ENCODE results near the gene GCSH.

DNA sequence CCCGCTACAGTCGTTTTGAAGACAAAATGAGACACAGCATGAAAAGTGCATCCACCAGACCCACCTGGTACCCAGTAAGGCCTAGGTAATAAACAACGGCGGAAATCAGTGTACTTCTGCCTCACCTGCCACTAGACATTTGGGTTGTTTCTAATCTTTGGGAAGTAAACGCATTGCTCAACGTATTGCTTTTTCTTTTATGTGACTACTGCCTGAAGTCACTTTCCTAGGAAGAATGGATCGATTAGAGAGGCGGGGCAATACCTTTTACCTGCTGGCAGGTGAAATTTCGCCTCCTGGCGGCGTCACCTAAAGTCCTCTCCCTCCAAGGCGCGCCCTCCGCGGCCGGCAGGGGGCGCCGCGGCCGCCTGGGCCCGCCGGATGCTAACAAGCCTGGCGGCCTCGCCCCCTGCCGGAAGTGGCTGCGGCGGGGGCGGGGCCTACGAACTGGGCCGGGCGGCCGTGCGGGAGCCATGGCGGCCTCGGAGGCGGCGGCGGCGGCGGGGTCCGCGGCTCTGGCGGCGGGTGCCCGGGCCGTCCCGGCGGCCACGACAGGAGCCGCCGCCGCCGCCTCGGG is 60.7 kb downstream of the GCSH start, which contains the start of gene ATMIN:
- TF ChIP-seq EP300 (IDR thresholded peaks at IDR 0.05) (no peak), POLR2A (IDR thresholded peaks at IDR 0.05) (no peak), POLR2AphosphoS5 (IDR thresholded peaks at IDR 0.05) (peak in 2 of 3 donors; percentile 43 to 61)
- TF ChIP-seq, protein P1, sequence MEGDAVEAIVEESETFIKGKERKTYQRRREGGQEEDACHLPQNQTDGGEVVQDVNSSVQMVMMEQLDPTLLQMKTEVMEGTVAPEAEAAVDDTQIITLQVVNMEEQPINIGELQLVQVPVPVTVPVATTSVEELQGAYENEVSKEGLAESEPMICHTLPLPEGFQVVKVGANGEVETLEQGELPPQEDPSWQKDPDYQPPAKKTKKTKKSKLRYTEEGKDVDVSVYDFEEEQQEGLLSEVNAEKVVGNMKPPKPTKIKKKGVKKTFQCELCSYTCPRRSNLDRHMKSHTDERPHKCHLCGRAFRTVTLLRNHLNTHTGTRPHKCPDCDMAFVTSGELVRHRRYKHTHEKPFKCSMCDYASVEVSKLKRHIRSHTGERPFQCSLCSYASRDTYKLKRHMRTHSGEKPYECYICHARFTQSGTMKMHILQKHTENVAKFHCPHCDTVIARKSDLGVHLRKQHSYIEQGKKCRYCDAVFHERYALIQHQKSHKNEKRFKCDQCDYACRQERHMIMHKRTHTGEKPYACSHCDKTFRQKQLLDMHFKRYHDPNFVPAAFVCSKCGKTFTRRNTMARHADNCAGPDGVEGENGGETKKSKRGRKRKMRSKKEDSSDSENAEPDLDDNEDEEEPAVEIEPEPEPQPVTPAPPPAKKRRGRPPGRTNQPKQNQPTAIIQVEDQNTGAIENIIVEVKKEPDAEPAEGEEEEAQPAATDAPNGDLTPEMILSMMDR (IDR thresholded peaks at IDR 0.05), result peak in 5 of 7 experiments; percentile 83 to 98 (median 94)

Data from stomach (tissue), 4 donors.